ENCODE results near the gene ZBTB6. TPM values are rescaled to one million over a fixed set of nuclear protein-coding genes. Genes with fewer than 3 reads are reported as not detected.

Gene ZBTB6
- polyA plus RNA-seq, 2 of the 4 experiments (the other 2 are of a cell fraction): 9.0 to 10.3 TPM

DNA sequence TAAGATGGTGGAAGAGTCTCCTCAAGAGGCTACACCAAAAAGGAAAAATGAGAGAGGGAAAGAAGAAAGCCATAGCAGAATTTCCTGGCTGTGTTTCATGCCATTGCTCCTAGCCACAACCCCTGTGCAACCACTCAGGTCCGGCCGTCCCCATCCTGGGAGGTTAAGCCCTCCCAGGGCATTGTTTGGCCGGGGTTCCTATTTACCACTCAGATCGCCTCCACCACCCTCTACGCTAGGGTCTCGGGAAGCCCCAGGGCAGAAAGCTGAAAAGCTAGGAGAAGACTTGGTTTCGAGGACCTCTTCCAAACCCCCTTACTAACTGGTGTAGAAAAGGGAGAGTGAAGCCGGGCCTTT, 8.7 kb downstream of the ZBTB6 start:
- peak; percentile 31 to 43 for DNase-seq (ENCODE audit: low read depth in 1 of 2, low spot score in 1 of 2)
- POLR2A ChIA-PET: interaction anchor here (0.8 to 3.5 kb wide), 7 partner anchors 8 to 76 kb away, joined by 3 to 38 read pairs (median 6); partner anchors contain the start of genes PDCL, RABGAP1 and ZBTB6
- WGBS (ENCODE audit: missing lambda C conversion rate): 0% methylated on average over 8 of the region's 8 CpGs

DNA sequence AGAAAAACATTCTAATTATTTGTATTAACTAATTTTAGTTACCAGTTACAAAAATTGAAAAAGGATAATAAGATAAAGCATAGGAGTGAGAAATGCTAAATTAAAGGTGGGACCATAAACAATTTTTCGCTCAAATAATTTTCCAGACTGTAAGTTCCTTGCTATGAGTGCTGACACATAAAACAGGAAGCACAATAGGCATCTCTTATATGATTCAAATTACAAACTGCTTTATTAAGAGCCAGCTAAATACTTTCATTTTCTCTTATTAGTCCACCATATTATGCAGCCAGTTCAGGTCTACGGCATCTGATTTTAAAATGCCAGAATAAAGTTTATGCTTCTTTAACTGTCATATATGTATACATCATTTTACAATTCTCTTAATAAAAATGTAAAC, 12.3 kb downstream of the ZBTB6 start:
- ChIA-PET CTCF (no interaction called here), POLR2A (no interaction called here)
- no peak for ATAC-seq
- 0 out of 3 replicates have a peak overlapping the region, but pooled peaks have one; percentile 8 for H3K4me2 ChIP-seq
- 92% methylated on average over 2 of the region's 2 CpGs for WGBS (ENCODE audit: missing lambda C conversion rate)
- peaks cover 35% of the 10 kb centered on the region for H3K4me1 ChIP-seq
- H3K9me3 ChIP-seq: no peaks in the 10 kb centered on the region
- H3K27ac ChIP-seq: no peak overlapping the region
- TF ChIP-seq EHMT2 (IDR thresholded peaks at IDR 0.05; ENCODE audit: low read depth) (no peak), JUN (IDR thresholded peaks at IDR 0.05) (no peak), ESRRA (IDR thresholded peaks at IDR 0.05; ENCODE audit: borderline replicate concordance, low read length) (no peak)
- no peak for FAIRE-seq
- DNase-seq (ENCODE audit: low read depth in 1 of 2, low spot score in 1 of 2): no peak
- H3K4me3 ChIP-seq: no peak overlapping the region

More for the DNA sequence above, 8.7 kb downstream of the ZBTB6 start:
- Histone ChIP-seq H3K27ac (peak overlapping the region; percentile 94 to 98), H3K4me3 (peak overlapping the region; percentile 78), H3K9me3 (no peaks in the 10 kb centered on the region), H3K4me2 (peak overlapping the region; percentile 95), H3K4me1 (peaks cover 35% of the 10 kb centered on the region)
- TF ChIP-seq ZSCAN20 (CRISPR knock-in tag; IDR thresholded peaks at IDR 0.05) (no peak), EHF (CRISPR knock-in tag; IDR thresholded peaks at IDR 0.05) (no peak), RFX5 (IDR thresholded peaks at IDR 0.05) (no peak), RCOR1 (IDR thresholded peaks at IDR 0.05; ENCODE audit: low read depth, low read length) (no peak), ZFP36 (IDR thresholded peaks at IDR 0.05; ENCODE audit: borderline replicate concordance, partially characterized antibody) (no peak), TP53 (CRISPR knock-in tag; IDR thresholded peaks at IDR 0.05) (no peak), CHD4 (IDR thresholded peaks at IDR 0.05; ENCODE audit: borderline replicate concordance) (no peak), HOXB5 (CRISPR knock-in tag; IDR thresholded peaks at IDR 0.05) (no peak), FOSB (CRISPR knock-in tag; IDR thresholded peaks at IDR 0.05) (no peak), HOXA7 (CRISPR knock-in tag; IDR thresholded peaks at IDR 0.05) (no peak), JUN (IDR thresholded peaks at IDR 0.05) (no peak), EHMT2 (IDR thresholded peaks at IDR 0.05; ENCODE audit: low read depth) (no peak), MAZ (IDR thresholded peaks at IDR 0.05; ENCODE audit: borderline replicate concordance, low read depth, low read length) (no peak), RAD21 (conservative IDR thresholded peaks at IDR 0.05 in 1 of 2, IDR thresholded peaks at IDR 0.05 in 1 of 2) (no peak), HEYL (CRISPR knock-in tag; IDR thresholded peaks at IDR 0.05) (no peak), CBX8 (IDR thresholded peaks at IDR 0.05) (no peak)
- TF ChIP-seq, protein P1, sequence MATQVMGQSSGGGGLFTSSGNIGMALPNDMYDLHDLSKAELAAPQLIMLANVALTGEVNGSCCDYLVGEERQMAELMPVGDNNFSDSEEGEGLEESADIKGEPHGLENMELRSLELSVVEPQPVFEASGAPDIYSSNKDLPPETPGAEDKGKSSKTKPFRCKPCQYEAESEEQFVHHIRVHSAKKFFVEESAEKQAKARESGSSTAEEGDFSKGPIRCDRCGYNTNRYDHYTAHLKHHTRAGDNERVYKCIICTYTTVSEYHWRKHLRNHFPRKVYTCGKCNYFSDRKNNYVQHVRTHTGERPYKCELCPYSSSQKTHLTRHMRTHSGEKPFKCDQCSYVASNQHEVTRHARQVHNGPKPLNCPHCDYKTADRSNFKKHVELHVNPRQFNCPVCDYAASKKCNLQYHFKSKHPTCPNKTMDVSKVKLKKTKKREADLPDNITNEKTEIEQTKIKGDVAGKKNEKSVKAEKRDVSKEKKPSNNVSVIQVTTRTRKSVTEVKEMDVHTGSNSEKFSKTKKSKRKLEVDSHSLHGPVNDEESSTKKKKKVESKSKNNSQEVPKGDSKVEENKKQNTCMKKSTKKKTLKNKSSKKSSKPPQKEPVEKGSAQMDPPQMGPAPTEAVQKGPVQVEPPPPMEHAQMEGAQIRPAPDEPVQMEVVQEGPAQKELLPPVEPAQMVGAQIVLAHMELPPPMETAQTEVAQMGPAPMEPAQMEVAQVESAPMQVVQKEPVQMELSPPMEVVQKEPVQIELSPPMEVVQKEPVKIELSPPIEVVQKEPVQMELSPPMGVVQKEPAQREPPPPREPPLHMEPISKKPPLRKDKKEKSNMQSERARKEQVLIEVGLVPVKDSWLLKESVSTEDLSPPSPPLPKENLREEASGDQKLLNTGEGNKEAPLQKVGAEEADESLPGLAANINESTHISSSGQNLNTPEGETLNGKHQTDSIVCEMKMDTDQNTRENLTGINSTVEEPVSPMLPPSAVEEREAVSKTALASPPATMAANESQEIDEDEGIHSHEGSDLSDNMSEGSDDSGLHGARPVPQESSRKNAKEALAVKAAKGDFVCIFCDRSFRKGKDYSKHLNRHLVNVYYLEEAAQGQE (IDR thresholded peaks at IDR 0.05): no peak
- TF ChIP-seq, protein P2, sequence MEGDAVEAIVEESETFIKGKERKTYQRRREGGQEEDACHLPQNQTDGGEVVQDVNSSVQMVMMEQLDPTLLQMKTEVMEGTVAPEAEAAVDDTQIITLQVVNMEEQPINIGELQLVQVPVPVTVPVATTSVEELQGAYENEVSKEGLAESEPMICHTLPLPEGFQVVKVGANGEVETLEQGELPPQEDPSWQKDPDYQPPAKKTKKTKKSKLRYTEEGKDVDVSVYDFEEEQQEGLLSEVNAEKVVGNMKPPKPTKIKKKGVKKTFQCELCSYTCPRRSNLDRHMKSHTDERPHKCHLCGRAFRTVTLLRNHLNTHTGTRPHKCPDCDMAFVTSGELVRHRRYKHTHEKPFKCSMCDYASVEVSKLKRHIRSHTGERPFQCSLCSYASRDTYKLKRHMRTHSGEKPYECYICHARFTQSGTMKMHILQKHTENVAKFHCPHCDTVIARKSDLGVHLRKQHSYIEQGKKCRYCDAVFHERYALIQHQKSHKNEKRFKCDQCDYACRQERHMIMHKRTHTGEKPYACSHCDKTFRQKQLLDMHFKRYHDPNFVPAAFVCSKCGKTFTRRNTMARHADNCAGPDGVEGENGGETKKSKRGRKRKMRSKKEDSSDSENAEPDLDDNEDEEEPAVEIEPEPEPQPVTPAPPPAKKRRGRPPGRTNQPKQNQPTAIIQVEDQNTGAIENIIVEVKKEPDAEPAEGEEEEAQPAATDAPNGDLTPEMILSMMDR (IDR thresholded peaks at IDR 0.05): no peak
- CTCF ChIA-PET: no interaction called here
- peak; percentile 71 to 77 for ATAC-seq
- FAIRE-seq: no peak

DNA sequence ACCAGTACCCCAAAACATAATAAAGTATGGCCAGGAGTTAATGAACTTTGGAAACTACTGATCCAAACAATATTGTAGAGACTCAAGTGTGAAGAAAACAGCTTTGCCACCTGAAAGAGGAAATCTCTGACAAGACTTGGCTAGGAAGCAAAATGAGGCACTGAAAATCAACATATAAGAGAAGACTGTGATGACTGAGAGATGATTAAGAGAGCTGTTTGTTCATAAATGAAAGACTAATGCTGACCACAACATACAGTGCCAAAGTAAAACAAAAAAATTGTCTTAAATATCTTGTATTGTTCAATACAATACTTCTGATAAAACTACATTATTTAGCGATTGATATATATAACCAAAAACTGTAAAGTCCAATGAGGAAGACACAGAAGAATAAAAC, 15.2 kb downstream of the ZBTB6 start:
- DNase-seq (ENCODE audit: low read depth in 1 of 2, low spot score in 1 of 2) (no peak), FAIRE-seq (no peak), ATAC-seq (no peak)
- Histone ChIP-seq H3K4me1 (peaks cover 25% of the 10 kb centered on the region; the same call in 2 of the 3 replicates), H3K9me3 (no peaks in the 10 kb centered on the region), H3K4me3 (no peak overlapping the region), H3K27ac (no peak overlapping the region), H3K4me2 (no peak overlapping the region)
- ChIA-PET POLR2A (no interaction called here), CTCF (interaction anchor here (0.7 to 1.2 kb wide), 3 partner anchors 21 to 535 kb away, joined by 3 to 4 read pairs (median 3); no protein-coding TSS in a partner anchor)
- WGBS (ENCODE audit: missing lambda C conversion rate): 85% methylated on average over 1 of the region's 1 CpG
- no peak for TF ChIP-seq PHF8 (IDR thresholded peaks at IDR 0.05; ENCODE audit: borderline replicate concordance, low read depth)
- TF ChIP-seq ZC3H11A (IDR thresholded peaks at IDR 0.05): no peak
- TF ChIP-seq NR3C1 (IDR thresholded peaks at IDR 0.05): no peak
- TF ChIP-seq FOSB (CRISPR knock-in tag; IDR thresholded peaks at IDR 0.05): no peak
- TF ChIP-seq HOXB13 (CRISPR knock-in tag; IDR thresholded peaks at IDR 0.05; ENCODE audit: low read depth): no peak
- no peak for TF ChIP-seq SREBF2 (IDR thresholded peaks at IDR 0.05)
- TF ChIP-seq, protein P3, sequence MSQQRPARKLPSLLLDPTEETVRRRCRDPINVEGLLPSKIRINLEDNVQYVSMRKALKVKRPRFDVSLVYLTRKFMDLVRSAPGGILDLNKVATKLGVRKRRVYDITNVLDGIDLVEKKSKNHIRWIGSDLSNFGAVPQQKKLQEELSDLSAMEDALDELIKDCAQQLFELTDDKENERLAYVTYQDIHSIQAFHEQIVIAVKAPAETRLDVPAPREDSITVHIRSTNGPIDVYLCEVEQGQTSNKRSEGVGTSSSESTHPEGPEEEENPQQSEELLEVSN (IDR thresholded peaks at IDR 0.05; ENCODE audit: borderline replicate concordance, low read depth): no peak
- TF ChIP-seq GATA3 (IDR thresholded peaks at IDR 0.05; ENCODE audit: borderline replicate concordance): no peak
- TF ChIP-seq, protein P4, sequence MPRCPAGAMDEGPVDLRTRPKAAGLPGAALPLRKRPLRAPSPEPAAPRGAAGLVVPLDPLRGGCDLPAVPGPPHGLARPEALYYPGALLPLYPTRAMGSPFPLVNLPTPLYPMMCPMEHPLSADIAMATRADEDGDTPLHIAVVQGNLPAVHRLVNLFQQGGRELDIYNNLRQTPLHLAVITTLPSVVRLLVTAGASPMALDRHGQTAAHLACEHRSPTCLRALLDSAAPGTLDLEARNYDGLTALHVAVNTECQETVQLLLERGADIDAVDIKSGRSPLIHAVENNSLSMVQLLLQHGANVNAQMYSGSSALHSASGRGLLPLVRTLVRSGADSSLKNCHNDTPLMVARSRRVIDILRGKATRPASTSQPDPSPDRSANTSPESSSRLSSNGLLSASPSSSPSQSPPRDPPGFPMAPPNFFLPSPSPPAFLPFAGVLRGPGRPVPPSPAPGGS (IDR thresholded peaks at IDR 0.05): no peak
- no peak for TF ChIP-seq CHD2 (IDR thresholded peaks at IDR 0.05; ENCODE audit: low read length, partially characterized antibody)
- no peak for TF ChIP-seq FOXS1 (CRISPR knock-in tag; IDR thresholded peaks at IDR 0.05)
- TF ChIP-seq HOXB5 (CRISPR knock-in tag; IDR thresholded peaks at IDR 0.05): no peak
- TF ChIP-seq CBX8 (IDR thresholded peaks at IDR 0.05): no peak

Data from A549 (cell line).